ENCODE results near the gene TCF20. TPM values are rescaled to one million over a fixed set of nuclear protein-coding genes. Genes with fewer than 3 reads are reported as not detected.

The TCF20 gene
- total and polyA plus RNA-seq, 9 donors: 12.4 to 42.0 (median 34.0) TPM

DNA sequence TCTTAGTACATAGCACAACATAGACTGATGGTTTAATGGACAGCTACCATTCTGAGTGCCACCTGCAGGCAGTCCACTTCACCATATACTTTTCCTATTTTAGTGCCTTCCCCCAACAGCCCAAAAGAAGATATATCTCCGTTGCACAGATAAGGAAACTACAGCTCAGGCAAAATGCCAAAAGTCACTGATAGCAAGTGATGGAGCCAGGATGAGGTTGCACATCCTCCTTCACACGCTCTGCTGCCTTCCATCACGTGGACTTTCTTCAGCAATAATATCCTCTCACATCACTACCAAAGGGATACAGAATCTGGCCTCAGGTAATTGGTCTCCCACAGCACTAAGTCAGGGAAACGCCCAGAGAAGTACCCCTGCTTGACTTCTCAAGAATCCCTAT is 7.5 kb downstream of the TCF20 start:
- TF ChIP-seq EP300 (IDR thresholded peaks at IDR 0.05): no peak
- TF ChIP-seq, protein P1, sequence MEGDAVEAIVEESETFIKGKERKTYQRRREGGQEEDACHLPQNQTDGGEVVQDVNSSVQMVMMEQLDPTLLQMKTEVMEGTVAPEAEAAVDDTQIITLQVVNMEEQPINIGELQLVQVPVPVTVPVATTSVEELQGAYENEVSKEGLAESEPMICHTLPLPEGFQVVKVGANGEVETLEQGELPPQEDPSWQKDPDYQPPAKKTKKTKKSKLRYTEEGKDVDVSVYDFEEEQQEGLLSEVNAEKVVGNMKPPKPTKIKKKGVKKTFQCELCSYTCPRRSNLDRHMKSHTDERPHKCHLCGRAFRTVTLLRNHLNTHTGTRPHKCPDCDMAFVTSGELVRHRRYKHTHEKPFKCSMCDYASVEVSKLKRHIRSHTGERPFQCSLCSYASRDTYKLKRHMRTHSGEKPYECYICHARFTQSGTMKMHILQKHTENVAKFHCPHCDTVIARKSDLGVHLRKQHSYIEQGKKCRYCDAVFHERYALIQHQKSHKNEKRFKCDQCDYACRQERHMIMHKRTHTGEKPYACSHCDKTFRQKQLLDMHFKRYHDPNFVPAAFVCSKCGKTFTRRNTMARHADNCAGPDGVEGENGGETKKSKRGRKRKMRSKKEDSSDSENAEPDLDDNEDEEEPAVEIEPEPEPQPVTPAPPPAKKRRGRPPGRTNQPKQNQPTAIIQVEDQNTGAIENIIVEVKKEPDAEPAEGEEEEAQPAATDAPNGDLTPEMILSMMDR (IDR thresholded peaks at IDR 0.05): no peak
- TF ChIP-seq POLR2A (IDR thresholded peaks at IDR 0.05): no peak
- WGBS, 3 donors: 47 to 58% (median 51%) methylated on average over 4 of the region's 4 CpGs
- H3K36me3 ChIP-seq: no peaks in the 10 kb centered on the region
- H3K27me3 ChIP-seq: no peaks in the 10 kb centered on the region
- DNase-seq: no peak
- no peak overlapping the region for H3K27ac ChIP-seq
- H3K9me3 ChIP-seq: no peaks in the 10 kb centered on the region
- H3K4me1 ChIP-seq (ENCODE audit: insufficient read depth): peaks cover 2% of the 10 kb centered on the region
- intact Hi-C loops (cut with DNase I): no loop called here
- no peak overlapping the region for H3K4me3 ChIP-seq

DNA sequence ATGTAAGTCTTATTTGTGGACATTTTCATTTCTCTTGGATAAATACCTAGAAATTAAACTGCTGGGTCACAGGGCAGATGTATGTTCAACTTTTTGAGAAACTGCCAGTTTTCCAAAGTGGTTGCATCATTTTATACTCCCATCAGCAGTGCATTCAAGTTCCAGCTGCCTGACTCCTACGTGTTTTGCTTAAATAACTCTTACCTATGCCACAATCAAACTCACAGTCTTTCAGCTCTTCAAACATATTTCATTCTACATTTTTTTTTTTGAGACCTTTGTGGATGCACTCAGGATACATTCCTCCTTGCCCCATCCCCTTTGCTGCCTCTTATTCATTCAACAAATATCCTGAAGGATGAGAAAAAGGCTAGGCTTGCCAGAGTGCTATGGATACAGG is 9.2 kb downstream of the TCF20 start:
- Histone ChIP-seq H3K4me3 (no peak overlapping the region), H3K27ac (no peak overlapping the region), H3K9me3 (no peaks in the 10 kb centered on the region), H3K4me1 (ENCODE audit: insufficient read depth) (peaks cover 2% of the 10 kb centered on the region), H3K27me3 (no peaks in the 10 kb centered on the region), H3K36me3 (no peaks in the 10 kb centered on the region)
- WGBS, 3 donors: 85 to 90% (median 85%) methylated on average over 1 of the region's 1 CpG
- intact Hi-C loops (cut with DNase I): no loop called here
- TF ChIP-seq EP300 (IDR thresholded peaks at IDR 0.05) (no peak), POLR2A (IDR thresholded peaks at IDR 0.05) (no peak)
- TF ChIP-seq, protein P1 (IDR thresholded peaks at IDR 0.05): no peak
- DNase-seq: no peak

DNA sequence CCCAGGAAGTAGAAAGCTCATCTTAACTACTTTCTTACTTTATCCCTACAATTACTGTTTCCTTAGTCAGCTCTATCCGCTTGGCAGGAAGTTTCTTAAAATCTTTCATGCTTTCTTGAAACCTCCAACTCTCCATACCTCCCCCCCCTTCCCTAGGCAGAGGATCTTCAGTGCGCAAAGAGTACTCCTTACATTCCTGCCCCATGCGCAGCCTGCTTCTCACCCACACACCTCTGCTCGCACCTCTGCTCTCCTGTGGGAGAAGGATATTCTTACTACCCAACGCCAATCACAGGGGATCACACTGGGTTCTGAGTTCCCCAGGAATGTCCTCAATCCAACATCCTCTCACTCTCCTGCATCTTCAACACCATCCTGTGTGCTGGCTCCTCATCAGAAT is 12.3 kb downstream of the TCF20 start:
- TF ChIP-seq, protein P1 (IDR thresholded peaks at IDR 0.05): no peak
- TF ChIP-seq POLR2A (IDR thresholded peaks at IDR 0.05) (no peak), EP300 (IDR thresholded peaks at IDR 0.05) (no peak)
- 72 to 91% (median 88%) methylated on average over 5 of the region's 5 CpGs for WGBS, 3 donors

DNA sequence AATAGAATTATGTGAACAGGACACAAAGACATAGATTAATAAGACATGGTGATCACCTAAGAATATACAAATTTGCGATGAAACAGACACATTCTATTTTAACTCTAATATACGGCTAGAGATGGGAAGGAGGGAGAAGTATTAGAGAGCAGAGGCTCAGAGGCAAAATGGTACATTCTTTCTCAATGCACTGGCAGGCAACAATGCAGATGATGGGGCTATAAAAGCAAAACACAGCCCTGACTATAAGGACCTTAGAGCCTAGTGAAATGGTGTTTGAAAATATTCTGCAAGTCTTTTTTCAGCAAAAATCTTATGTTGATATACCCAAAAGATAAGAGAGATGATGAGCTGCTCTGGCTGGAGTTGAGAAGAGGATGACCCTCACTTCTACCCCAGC is 13.1 kb downstream of the TCF20 start:
- no peak overlapping the region for H3K27ac ChIP-seq
- no peak for DNase-seq
- no peak overlapping the region for H3K4me3 ChIP-seq
- TF ChIP-seq EP300 (IDR thresholded peaks at IDR 0.05) (no peak), POLR2A (IDR thresholded peaks at IDR 0.05) (no peak)
- TF ChIP-seq, protein P1 (IDR thresholded peaks at IDR 0.05): no peak
- no peaks in the 10 kb centered on the region for H3K9me3 ChIP-seq
- intact Hi-C loops (cut with DNase I): no loop called here
- WGBS, 3 donors: 81 to 86% (median 86%) methylated on average over 2 of the region's 2 CpGs
- peaks cover 2% of the 10 kb centered on the region for H3K4me1 ChIP-seq (ENCODE audit: insufficient read depth)
- H3K27me3 ChIP-seq: no peaks in the 10 kb centered on the region
- H3K36me3 ChIP-seq: no peaks in the 10 kb centered on the region

More for the DNA sequence above, 12.3 kb downstream of the TCF20 start:
- intact Hi-C loops (cut with DNase I): no loop called here
- Histone ChIP-seq H3K4me3 (no peak overlapping the region), H3K9me3 (no peaks in the 10 kb centered on the region), H3K27me3 (no peaks in the 10 kb centered on the region), H3K27ac (no peak overlapping the region), H3K4me1 (ENCODE audit: insufficient read depth) (peaks cover 2% of the 10 kb centered on the region), H3K36me3 (no peaks in the 10 kb centered on the region)
- DNase-seq: no peak
